GM12878 (cell line): ENCODE data around the gene LILRB5. TPM values are rescaled to one million over a fixed set of nuclear protein-coding genes. Genes with fewer than 3 reads are reported as not detected.

ENCODE experiments used
- ATAC-seq: fragments of 200-7000 bp; cut with Tn5 transposase; 3 replicates; pipeline ENCODE4 v1.9.1; 2020; ENCODE audit warnings: mild to moderate bottlenecking, moderate library complexity
- BruUV-seq: library from RNA; stranded (reverse); fragments of 400-500 nt; replicated peaks from 2 replicates; lab custom pipeline; 2021; lab: Mats Ljungman, UMichigan
- CTCF ChIA-PET: fragments of 300-600 bp; sonication (Branson Sonifier 250); formaldehyde crosslinking; extraction: SDS; loops from one replicate; lab custom pipeline; 2021; ENCODE audit warnings: inconsistent platforms; lab: Yijun Ruan, JAX
- POLR2A ChIA-PET: fragments of 350-600 bp; formaldehyde crosslinking; extraction: SDS; loops from one replicate; lab custom pipeline; 2021; ENCODE audit warnings: inconsistent platforms; lab: Charles Lee
- RAD21 ChIA-PET: fragments of 300-600 bp; sonication (Branson Sonifier 250); formaldehyde crosslinking; loops from one replicate; lab custom pipeline; 2023; ENCODE audit warnings: antibody characterized with exemption; ENCODE audit not compliant: unreplicated experiment; lab: Charles Lee
- SMC1A ChIA-PET: fragments of 300-600 bp; sonication (Branson Sonifier 250); formaldehyde crosslinking; loops from one replicate; lab custom pipeline; 2023; ENCODE audit not compliant: unreplicated experiment, uncharacterized antibody; lab: Charles Lee
- DNase-seq: peaks from one replicate; pipeline ENCODE4 v3.0.0-alpha.2; 2011; ENCODE audit warnings: low read depth, low spot score
- FAIRE-seq: peaks from 3 replicates; lab custom pipeline; 2011; peaks lifted over from hg19 to GRCh38; lab: Jason Lieb, UNC
- H2AFZ ChIP-seq: 2 replicates; pipeline ENCODE4 v1.6.0; 2011; ENCODE audit warnings: low read depth, low read length, control low read depth; ENCODE audit not compliant: control insufficient read depth
- H3K27ac ChIP-seq: 2 replicates; pipeline ENCODE4 v1.5.1; 2011; ENCODE audit warnings: control low read depth; ENCODE audit not compliant: control insufficient read depth, insufficient read depth
- H3K27me3 ChIP-seq, 2 experiments: replicated peaks in 1 of 2; 2 replicates each; pipeline versions ENCODE4 v1.6.0 to v1.6.1; 2011; ENCODE audit warnings: low read length in 1 of 2; ENCODE audit not compliant: control insufficient read depth in 2 of 2, insufficient read depth in 2 of 2
- H3K36me3 ChIP-seq, 2 experiments: 2 replicates each; pipeline ENCODE4 v1.5.1; 2011; ENCODE audit warnings: low read length in 1 of 2; ENCODE audit not compliant: control insufficient read depth in 2 of 2, insufficient read depth in 2 of 2
- H3K4me1 ChIP-seq: 2 replicates; pipeline ENCODE4 v1.6.1; 2011; ENCODE audit warnings: mild to moderate bottlenecking, low read length, moderate library complexity, mixed read lengths; ENCODE audit not compliant: control insufficient read depth, insufficient read depth
- H3K4me2 ChIP-seq: 2 replicates; pipeline ENCODE4 v1.6.0; 2011; ENCODE audit warnings: control low read depth; ENCODE audit not compliant: control insufficient read depth, insufficient read depth
- H3K4me3 ChIP-seq: fragments of 200-600 bp; sonication (generic); 2 replicates; pipeline ENCODE4 v1.5.1; 2016
- H3K79me2 ChIP-seq: 2 replicates; pipeline ENCODE4 v1.6.0; 2011; ENCODE audit warnings: low read length; ENCODE audit not compliant: control insufficient read depth, insufficient read depth
- H3K9ac ChIP-seq: 2 replicates; pipeline ENCODE4 v1.8.0; 2011; ENCODE audit warnings: low read length, control low read depth, mixed read lengths; ENCODE audit not compliant: control insufficient read depth, insufficient read depth
- H3K9me3 ChIP-seq: replicated peaks from 3 replicates; pipeline ENCODE4 v1.5.1; 2011; ENCODE audit warnings: mild to moderate bottlenecking, low read length; ENCODE audit not compliant: control insufficient read depth, insufficient read depth
- H4K20me1 ChIP-seq: 2 replicates; pipeline ENCODE4 v1.6.0; 2011; ENCODE audit not compliant: control insufficient read depth, insufficient read depth
- ATF2 ChIP-seq: IDR thresholded peaks from 2 replicates; pipeline ENCODE4 v1.6.1; 2012; ENCODE audit warnings: low read length, inconsistent platforms
- E2F8 ChIP-seq: fragments of 450-650 bp; IDR thresholded peaks from 2 replicates; pipeline ENCODE4 v1.6.1; 2018; ENCODE audit warnings: mild to moderate bottlenecking, low read depth, moderate library complexity; ENCODE audit not compliant: partially characterized antibody
- EED ChIP-seq: sonication (generic); IDR thresholded peaks from 2 replicates; pipeline ENCODE4 v1.6.1; 2016; ENCODE audit warnings: antibody characterized with exemption, low read depth
- GATAD2B ChIP-seq: fragments of 450-650 bp; conservative IDR thresholded peaks from 2 replicates; pipeline ENCODE4 v1.6.1; 2017; ENCODE audit warnings: low read depth, mild to moderate bottlenecking, moderate library complexity
- NR2C2 ChIP-seq: IDR thresholded peaks from 2 replicates; pipeline ENCODE4 v1.6.1; 2011; ENCODE audit warnings: borderline replicate concordance, low read depth; ENCODE audit not compliant: control insufficient read depth, insufficient read length
- POLR2AphosphoS2 ChIP-seq: IDR thresholded peaks from 2 replicates; pipeline ENCODE4 v1.6.1; 2011; ENCODE audit warnings: low read depth, mild to moderate bottlenecking, low read length, improper control_type of control experiment, moderate library complexity
- POLR2AphosphoS5 ChIP-seq: IDR thresholded peaks from 2 replicates; pipeline ENCODE4 v1.6.1; 2011; ENCODE audit warnings: mild to moderate bottlenecking, low read length, inconsistent platforms
- RAD51 ChIP-seq: fragments of 450-650 bp; IDR thresholded peaks from 2 replicates; pipeline ENCODE4 v1.6.1; 2016; ENCODE audit warnings: moderate library complexity, mild to moderate bottlenecking, inconsistent platforms
- SP1 ChIP-seq: IDR thresholded peaks from one replicate; pipeline ENCODE4 v1.6.1; 2011; ENCODE audit warnings: low read depth, low read length
- SREBF2 ChIP-seq: IDR thresholded peaks from 2 replicates; pipeline ENCODE4 v1.6.1; 2012; ENCODE audit warnings: mild to moderate bottlenecking, low read length
- SRF ChIP-seq, 2 experiments: IDR thresholded peaks; 2 replicates each; pipeline ENCODE4 v1.6.1; 2011; ENCODE audit warnings: low read depth in 2 of 2, low read length in 2 of 2, mild to moderate bottlenecking in 1 of 2, moderate library complexity in 1 of 2
- TAF1 ChIP-seq: IDR thresholded peaks from 2 replicates; pipeline ENCODE4 v1.6.1; 2011; ENCODE audit warnings: mild to moderate bottlenecking, low read depth, low read length, borderline replicate concordance
- ZNF207 ChIP-seq: fragments of 450-650 bp; IDR thresholded peaks from 2 replicates; pipeline ENCODE4 v1.6.1; 2014; ENCODE audit warnings: antibody characterized with exemption, mild to moderate bottlenecking, borderline replicate concordance
- ZSCAN29 ChIP-seq: fragments of 450-650 bp; IDR thresholded peaks from 2 replicates; pipeline ENCODE4 v1.6.1; 2017; ENCODE audit warnings: mild to moderate bottlenecking, moderate library complexity
- WGBS: methylation state at CpG from one replicate; pipeline ENCODE4 v1.1.6; 2016; ENCODE audit warnings: low lambda C conversion rate; ENCODE audit not compliant: insufficient replicate concordance, insufficient coverage; ENCODE audit errors: missing lambda C conversion rate; 5-methylcytosine and 5-hydroxymethylcytosine counted together
- in situ Hi-C: fragments of 300-500 bp; cut with MboI; formaldehyde crosslinking; loops from 9 replicates; pipeline ENCODE4 v1.14.3; 2018; ENCODE audit warnings: mixed read lengths
- intact Hi-C: fragments of 100-400 bp; cut with micrococcal nuclease; formaldehyde crosslinking; loops from one replicate; pipeline ENCODE4 v1.14.2; 2022; ENCODE audit not compliant: unreplicated experiment
- polyA plus RNA-seq, 11 experiments: library from polyadenylated mRNA; depleted of rRNA in 4 of 11; unstranded in 6 of 11; stranded (reverse) in 5 of 11; fragments of >200 nt; fragmentation: Nextera tagmentation in 4 of 11; fragmentation: Illumina TruSeq in 1 of 11; extraction: Ambion mirVana in 4 of 11; extraction: Trizol in 1 of 11; gene quantifications; 1 replicate in 1 of 11; 2 replicates in 10 of 11; pipeline versions ENCODE4 v1.2.1 to v1.2.3, GENCODE V29; 2011 to 2016; ENCODE audit warnings: inconsistent platforms in 2 of 11, missing spikeins in 2 of 11, low read depth in 1 of 11
- total RNA-seq, 4 experiments: library from RNA; depleted of rRNA in 3 of 4; stranded (reverse); fragments of >200 nt in 3 of 4; fragmentation: Illumina TruSeq in 1 of 4; extraction: Trizol in 1 of 4; gene quantifications; 2 replicates each; pipeline versions ENCODE4 v1.2.1 to v1.2.3, GENCODE V29; 2013 to 2021
- TF ChIP-seq, protein P1 (sequence below): fragments of 450-650 bp; conservative IDR thresholded peaks from 2 replicates; pipeline ENCODE4 v1.6.1; 2017; ENCODE audit warnings: mild to moderate bottlenecking, moderate library complexity
- TF ChIP-seq, protein P2 (sequence below): fragments of 450-650 bp; IDR thresholded peaks from 2 replicates; pipeline ENCODE4 v1.6.1; 2017; ENCODE audit warnings: mild to moderate bottlenecking, low read depth, inconsistent platforms; ENCODE audit not compliant: poor library complexity, severe bottlenecking

Gene LILRB5
- total and polyA plus RNA-seq, 10 of the 15 experiments (the other 5 are each of a cell fraction or from before 2014, with no cell fraction given): 0.01 to 0.13 TPM; not detected in 8

DNA sequence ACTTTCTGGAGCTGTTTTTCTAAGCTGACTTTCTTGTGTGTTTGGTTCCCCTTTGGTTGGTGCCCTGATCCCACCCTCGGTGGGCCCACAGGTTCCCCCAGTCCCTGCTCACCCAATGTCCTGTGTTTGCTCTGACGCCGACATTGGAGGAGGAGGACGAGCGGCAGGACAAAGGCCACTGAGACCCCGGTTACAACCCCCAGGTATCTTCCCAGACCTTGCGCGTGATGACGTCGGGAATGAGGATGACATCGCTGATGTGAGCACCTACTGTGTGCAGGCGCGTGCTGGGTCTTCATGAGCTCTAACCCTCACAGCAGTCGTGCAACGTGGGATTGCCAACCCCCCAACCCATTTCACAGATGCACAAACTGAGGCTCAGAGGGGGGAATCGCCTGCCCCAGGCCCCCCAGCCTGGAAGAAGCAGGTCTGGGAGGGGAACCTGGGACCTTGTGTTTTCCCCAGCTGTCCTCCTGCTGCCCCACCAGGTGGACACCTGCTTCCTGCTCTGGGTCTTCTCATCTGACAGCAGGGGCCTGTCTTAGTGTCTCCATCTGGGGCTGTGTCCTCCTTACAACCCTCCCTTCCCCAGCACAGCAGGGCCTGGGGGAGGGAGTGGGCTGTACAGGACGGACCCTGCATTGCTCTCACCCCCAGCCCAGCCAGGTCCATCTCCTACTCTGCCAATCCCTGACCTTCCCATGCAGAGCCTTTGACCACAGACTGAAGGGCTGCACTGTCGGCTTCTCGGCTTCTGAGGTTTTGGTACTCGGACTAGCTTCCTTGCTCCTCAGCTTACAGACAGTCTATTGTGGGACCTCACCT is 9.8 kb downstream of the LILRB5 start:
- ChIA-PET SMC1A (no interaction called here), CTCF (no interaction called here), RAD21 (no interaction called here), POLR2A (interaction anchor here (0.5 kb wide), 1 partner anchor 63 kb away, joined by 8 read pairs; no protein-coding TSS in a partner anchor)
- BruUV-seq: no TSS peak
- Histone ChIP-seq H3K27ac (no peak overlapping the region), H2AFZ (no peak overlapping the region), H3K9ac (no peak overlapping the region), H3K27me3 (no peaks in the 10 kb centered on the region; a peak in 1 of 4 replicates), H3K36me3 (no peaks in the 10 kb centered on the region), H3K4me3 (no peak overlapping the region), H3K79me2 (no peaks in the 10 kb centered on the region), H4K20me1 (no peaks in the 10 kb centered on the region), H3K4me2 (no peak overlapping the region), H3K9me3 (no peaks in the 10 kb centered on the region), H3K4me1 (no peaks in the 10 kb centered on the region; the same call in 1 of the 2 replicates)
- DNase-seq (no peak), ATAC-seq (no peak), FAIRE-seq (no peak)
- intact Hi-C loops: no loop called here
- 55% methylated on average over 20 of the region's 20 CpGs for WGBS
- in situ Hi-C loops: no loop called here
- TF ChIP-seq POLR2AphosphoS2 (no peak), TAF1 (no peak), POLR2AphosphoS5 (no peak), NR2C2 (no peak), GATAD2B (no peak), SP1 (no peak), RAD51 (no peak), EED (no peak), ZNF207 (no peak), SRF (IDR thresholded peaks at IDR 0.05; ENCODE audit: low read depth in 2 of 2, low read length in 2 of 2) (no peak), SREBF2 (no peak), ATF2 (no peak), ZSCAN29 (no peak), E2F8 (no peak)
- TF ChIP-seq, protein P1, sequence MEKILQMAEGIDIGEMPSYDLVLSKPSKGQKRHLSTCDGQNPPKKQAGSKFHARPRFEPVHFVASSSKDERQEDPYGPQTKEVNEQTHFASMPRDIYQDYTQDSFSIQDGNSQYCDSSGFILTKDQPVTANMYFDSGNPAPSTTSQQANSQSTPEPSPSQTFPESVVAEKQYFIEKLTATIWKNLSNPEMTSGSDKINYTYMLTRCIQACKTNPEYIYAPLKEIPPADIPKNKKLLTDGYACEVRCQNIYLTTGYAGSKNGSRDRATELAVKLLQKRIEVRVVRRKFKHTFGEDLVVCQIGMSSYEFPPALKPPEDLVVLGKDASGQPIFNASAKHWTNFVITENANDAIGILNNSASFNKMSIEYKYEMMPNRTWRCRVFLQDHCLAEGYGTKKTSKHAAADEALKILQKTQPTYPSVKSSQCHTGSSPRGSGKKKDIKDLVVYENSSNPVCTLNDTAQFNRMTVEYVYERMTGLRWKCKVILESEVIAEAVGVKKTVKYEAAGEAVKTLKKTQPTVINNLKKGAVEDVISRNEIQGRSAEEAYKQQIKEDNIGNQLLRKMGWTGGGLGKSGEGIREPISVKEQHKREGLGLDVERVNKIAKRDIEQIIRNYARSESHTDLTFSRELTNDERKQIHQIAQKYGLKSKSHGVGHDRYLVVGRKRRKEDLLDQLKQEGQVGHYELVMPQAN: no peak
- TF ChIP-seq, protein P2, sequence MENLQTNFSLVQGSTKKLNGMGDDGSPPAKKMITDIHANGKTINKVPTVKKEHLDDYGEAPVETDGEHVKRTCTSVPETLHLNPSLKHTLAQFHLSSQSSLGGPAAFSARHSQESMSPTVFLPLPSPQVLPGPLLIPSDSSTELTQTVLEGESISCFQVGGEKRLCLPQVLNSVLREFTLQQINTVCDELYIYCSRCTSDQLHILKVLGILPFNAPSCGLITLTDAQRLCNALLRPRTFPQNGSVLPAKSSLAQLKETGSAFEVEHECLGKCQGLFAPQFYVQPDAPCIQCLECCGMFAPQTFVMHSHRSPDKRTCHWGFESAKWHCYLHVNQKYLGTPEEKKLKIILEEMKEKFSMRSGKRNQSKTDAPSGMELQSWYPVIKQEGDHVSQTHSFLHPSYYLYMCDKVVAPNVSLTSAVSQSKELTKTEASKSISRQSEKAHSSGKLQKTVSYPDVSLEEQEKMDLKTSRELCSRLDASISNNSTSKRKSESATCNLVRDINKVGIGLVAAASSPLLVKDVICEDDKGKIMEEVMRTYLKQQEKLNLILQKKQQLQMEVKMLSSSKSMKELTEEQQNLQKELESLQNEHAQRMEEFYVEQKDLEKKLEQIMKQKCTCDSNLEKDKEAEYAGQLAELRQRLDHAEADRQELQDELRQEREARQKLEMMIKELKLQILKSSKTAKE: no peak
